PC-9 (cell line): ENCODE measurements around the gene DMKN.

Experiments
- EZH2 ChIP-seq: fragments of 200-600 bp; sonication (generic); IDR thresholded peaks from 2 replicates; pipeline ENCODE4 v1.8.0; 2017; ENCODE audit warnings: antibody characterized with exemption, low read depth
- TF ChIP-seq, protein P1 (sequence below): fragments of 200-600 bp; sonication (generic); conservative IDR thresholded peaks from 2 replicates; pipeline ENCODE4 v1.6.1; 2017; ENCODE audit warnings: mixed run types, antibody characterized with exemption, mild to moderate bottlenecking, moderate library complexity

DNA sequence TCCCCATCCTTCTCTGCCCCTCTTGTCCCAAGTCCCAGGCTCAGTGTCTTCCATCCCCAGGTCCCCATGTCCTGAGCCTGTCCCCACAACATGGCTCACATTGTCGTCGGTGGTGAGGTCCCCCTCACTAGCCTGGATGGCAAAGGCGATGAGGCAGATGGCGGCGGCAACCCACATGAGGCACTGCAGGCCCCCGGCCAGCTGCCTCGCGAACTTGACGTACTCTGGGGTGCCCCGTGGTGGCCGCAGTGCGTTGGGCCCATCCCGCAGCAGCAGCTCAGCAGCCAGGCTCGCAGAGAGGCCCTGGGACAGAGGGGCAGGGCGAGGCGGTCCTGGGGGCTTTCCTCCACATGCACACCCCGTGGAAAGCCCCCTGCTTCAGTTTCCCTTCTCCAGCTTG, 48.9 kb upstream of the DMKN start:
- TF ChIP-seq, protein P1, sequence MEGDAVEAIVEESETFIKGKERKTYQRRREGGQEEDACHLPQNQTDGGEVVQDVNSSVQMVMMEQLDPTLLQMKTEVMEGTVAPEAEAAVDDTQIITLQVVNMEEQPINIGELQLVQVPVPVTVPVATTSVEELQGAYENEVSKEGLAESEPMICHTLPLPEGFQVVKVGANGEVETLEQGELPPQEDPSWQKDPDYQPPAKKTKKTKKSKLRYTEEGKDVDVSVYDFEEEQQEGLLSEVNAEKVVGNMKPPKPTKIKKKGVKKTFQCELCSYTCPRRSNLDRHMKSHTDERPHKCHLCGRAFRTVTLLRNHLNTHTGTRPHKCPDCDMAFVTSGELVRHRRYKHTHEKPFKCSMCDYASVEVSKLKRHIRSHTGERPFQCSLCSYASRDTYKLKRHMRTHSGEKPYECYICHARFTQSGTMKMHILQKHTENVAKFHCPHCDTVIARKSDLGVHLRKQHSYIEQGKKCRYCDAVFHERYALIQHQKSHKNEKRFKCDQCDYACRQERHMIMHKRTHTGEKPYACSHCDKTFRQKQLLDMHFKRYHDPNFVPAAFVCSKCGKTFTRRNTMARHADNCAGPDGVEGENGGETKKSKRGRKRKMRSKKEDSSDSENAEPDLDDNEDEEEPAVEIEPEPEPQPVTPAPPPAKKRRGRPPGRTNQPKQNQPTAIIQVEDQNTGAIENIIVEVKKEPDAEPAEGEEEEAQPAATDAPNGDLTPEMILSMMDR: no peak
- TF ChIP-seq EZH2: no peak
